ENCODE results near the gene ECPAS.

- TF ChIP-seq CTCF (IDR thresholded peaks at IDR 0.05) = no peak
- no peak for TF ChIP-seq ZFX (IDR thresholded peaks at IDR 0.05; ENCODE audit: borderline replicate concordance)
These were observed 52.5 kb downstream of the ECPAS start for GRCh38 chr9:111431684-111432083.

Measured in 22Rv1 (cell line).